HG03354 (cell line): ENCODE data around the gene CMTM7.
"Not testable (repeated sequence)": the region's sequence is repeated elsewhere in the genome, so short reads cannot be mapped to it uniquely, and the experiment has no call there.

Experiments used
- ATAC-seq: cut with Tn5 transposase; IDR thresholded peaks from one replicate; pipeline ENCODE4 v1.9.1; 2021; ENCODE audit warnings: mild to moderate bottlenecking; ENCODE audit not compliant: unreplicated experiment, poor library complexity, severe bottlenecking

Gene CMTM7

GRCh38 chr3:32379831-32380500, 11.7 kb upstream of the CMTM7 start:
- ATAC-seq = no peak

GRCh38 chr3:32381922-32382321, 9.7 kb upstream of the CMTM7 start:
- no peak for ATAC-seq

- no peak for ATAC-seq
Measured at GRCh38 chr3:32383136-32383711, 8.4 kb upstream of the CMTM7 start.

- no peak for ATAC-seq
Measured at GRCh38 chr3:32384938-32385337, 6.7 kb upstream of the CMTM7 start.

- ATAC-seq = no peak
Measured at GRCh38 chr3:32387512-32387911, 4.1 kb upstream of the CMTM7 start.

GRCh38 chr3:32389577-32389976, 2.1 kb upstream of the CMTM7 start:
- ATAC-seq = not testable (repeated sequence)

GRCh38 chr3:32392536-32393302, 1.1 kb downstream of the CMTM7 start:
- ATAC-seq = peak; percentile 15

- no peak for ATAC-seq
Measured at GRCh38 chr3:32395496-32395895, 3.8 kb downstream of the CMTM7 start.

GRCh38 chr3:32397941-32398340, 6.3 kb downstream of the CMTM7 start:
- ATAC-seq = no peak

- no peak for ATAC-seq
Measured at GRCh38 chr3:32398531-32398930, 6.9 kb downstream of the CMTM7 start.

- ATAC-seq = no peak
Measured at GRCh38 chr3:32399030-32399620, 7.5 kb downstream of the CMTM7 start.

GRCh38 chr3:32401126-32401525, 9.5 kb downstream of the CMTM7 start:
- ATAC-seq = peak; percentile 26

GRCh38 chr3:32401556-32402081, 10.0 kb downstream of the CMTM7 start:
- peak; percentile 73 for ATAC-seq

- ATAC-seq = no peak
Measured at GRCh38 chr3:32403663-32404062, 12.0 kb downstream of the CMTM7 start.

- ATAC-seq = no peak
Measured at GRCh38 chr3:32404714-32405113, 13.1 kb downstream of the CMTM7 start.

- ATAC-seq = no peak
Measured at GRCh38 chr3:32405155-32405554, 13.5 kb downstream of the CMTM7 start.

GRCh38 chr3:32405711-32406323, 14.2 kb downstream of the CMTM7 start:
- no peak for ATAC-seq

GRCh38 chr3:32406486-32407408, 15.1 kb downstream of the CMTM7 start:
- no peak for ATAC-seq
